Fibroblast of pulmonary artery (primary cell): ENCODE data around the gene SNCAIP.

Source experiments
- DNase-seq: peaks from one replicate; pipeline ENCODE4 v3.0.0-alpha.2; 2010; ENCODE audit warnings: low read depth
- H3K4me3 ChIP-seq: replicated peaks from 2 replicates; pipeline ENCODE4 v1.5.1; 2011; ENCODE audit warnings: low read depth, mild to moderate bottlenecking, control low read depth, low read length, moderate library complexity
- TF ChIP-seq, protein P1 (sequence below): IDR thresholded peaks from 2 replicates; pipeline ENCODE4 v1.5.1; 2011; ENCODE audit warnings: mild to moderate bottlenecking, control low read depth, low read length, inconsistent platforms; ENCODE audit errors: missing control alignments

SNCAIP gene

DNA sequence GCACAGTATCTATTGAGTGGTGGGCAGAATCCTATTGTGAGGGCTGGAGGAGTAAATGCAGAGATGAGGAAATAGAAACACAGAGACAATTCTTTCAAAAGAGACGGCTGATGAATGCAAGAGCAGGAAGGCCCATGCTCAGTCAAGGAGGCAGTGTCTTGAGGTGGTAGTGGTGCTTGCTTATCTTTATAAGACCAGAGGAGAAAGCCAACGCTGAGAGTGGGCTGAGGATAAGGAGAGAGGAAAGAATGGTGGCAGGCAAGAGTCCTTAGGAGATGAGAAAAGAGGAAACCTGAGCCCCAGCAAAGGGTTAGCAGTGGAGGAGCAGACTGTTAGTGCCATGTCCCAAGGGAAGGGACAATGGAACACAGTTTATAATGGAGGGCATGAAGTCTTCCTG is 86.0 kb downstream of the SNCAIP start:
- no peak for DNase-seq
- H3K4me3 ChIP-seq = no peak overlapping the region
- TF ChIP-seq, protein P1, sequence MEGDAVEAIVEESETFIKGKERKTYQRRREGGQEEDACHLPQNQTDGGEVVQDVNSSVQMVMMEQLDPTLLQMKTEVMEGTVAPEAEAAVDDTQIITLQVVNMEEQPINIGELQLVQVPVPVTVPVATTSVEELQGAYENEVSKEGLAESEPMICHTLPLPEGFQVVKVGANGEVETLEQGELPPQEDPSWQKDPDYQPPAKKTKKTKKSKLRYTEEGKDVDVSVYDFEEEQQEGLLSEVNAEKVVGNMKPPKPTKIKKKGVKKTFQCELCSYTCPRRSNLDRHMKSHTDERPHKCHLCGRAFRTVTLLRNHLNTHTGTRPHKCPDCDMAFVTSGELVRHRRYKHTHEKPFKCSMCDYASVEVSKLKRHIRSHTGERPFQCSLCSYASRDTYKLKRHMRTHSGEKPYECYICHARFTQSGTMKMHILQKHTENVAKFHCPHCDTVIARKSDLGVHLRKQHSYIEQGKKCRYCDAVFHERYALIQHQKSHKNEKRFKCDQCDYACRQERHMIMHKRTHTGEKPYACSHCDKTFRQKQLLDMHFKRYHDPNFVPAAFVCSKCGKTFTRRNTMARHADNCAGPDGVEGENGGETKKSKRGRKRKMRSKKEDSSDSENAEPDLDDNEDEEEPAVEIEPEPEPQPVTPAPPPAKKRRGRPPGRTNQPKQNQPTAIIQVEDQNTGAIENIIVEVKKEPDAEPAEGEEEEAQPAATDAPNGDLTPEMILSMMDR = no peak

DNA sequence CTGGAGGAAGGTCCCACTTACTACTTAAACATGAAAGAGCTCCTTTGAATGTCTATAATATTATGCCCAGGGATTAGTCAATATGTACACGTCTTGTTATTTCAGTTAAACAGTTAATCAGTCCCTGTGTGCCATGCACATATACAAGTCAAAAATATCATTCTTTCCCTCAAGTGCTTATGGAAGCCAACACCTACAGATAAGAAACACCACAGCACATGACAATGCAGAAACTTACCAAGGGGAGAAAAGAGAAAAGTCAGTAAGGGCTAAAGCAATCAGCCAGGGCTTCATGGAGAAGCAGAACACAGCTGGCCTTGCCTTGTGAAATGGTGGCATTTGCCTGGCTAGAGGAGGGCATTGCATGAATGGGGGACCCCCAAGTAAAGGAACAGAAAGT is 88.3 kb downstream of the SNCAIP start:
- TF ChIP-seq, protein P1 = no peak
- no peak overlapping the region for H3K4me3 ChIP-seq
- no peak for DNase-seq

DNA sequence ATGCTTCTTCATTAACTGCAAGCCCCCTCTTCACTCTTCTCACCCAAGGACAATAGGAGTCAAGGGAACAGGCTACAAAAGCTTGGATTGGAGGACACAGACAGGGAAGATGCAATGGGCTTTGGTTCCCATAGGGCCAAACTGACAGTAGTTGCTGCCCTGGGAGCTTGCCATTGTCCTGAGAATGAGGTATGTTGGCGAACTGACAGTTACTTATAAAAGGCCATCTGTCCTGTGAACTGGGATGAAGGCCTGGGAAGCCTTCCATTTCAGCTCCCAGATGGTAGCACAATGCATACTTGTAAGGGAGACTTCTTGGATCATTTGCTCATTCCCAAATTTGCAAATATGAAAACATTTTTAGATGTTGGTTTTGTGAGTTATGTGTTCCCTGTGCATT is 88.9 kb downstream of the SNCAIP start:
- no peak for DNase-seq
- TF ChIP-seq, protein P1 = no peak
- no peak overlapping the region for H3K4me3 ChIP-seq

DNA sequence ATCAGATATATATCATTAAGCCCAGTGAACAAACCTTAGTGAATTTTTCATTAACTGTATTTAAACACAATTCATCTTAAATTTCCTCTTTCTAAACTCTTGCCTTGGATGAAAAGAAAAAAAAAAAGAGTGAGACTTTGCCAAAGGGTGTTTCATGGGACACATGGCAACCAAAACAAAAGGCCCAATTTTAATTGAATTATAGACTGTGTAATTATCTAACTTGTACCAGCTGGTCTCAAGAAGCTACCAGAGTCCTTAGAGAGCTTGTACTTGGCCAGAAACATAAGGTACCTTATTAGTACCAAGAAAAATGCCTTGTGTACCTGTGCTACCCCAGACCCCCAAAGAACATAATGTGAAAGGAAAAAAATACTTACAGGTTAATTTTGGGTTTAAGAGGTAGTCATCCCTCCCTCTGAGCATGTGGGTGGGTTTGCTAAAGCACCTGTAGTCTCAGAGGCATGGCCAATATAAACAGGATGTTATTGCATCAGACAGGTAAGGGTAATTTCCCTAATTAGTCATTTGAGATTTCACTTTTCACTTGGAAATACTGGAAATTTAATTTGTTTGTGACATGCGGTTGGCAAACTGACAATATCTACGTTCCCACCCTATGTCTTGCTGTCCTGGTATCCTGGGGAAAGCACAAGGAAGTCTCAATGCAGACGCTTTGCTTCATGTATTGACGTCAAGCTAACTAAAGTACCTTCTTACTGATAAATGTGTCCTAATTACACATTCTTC is 90.1 kb downstream of the SNCAIP start:
- TF ChIP-seq, protein P1 = no peak
- H3K4me3 ChIP-seq = no peak overlapping the region
- no peak for DNase-seq

DNA sequence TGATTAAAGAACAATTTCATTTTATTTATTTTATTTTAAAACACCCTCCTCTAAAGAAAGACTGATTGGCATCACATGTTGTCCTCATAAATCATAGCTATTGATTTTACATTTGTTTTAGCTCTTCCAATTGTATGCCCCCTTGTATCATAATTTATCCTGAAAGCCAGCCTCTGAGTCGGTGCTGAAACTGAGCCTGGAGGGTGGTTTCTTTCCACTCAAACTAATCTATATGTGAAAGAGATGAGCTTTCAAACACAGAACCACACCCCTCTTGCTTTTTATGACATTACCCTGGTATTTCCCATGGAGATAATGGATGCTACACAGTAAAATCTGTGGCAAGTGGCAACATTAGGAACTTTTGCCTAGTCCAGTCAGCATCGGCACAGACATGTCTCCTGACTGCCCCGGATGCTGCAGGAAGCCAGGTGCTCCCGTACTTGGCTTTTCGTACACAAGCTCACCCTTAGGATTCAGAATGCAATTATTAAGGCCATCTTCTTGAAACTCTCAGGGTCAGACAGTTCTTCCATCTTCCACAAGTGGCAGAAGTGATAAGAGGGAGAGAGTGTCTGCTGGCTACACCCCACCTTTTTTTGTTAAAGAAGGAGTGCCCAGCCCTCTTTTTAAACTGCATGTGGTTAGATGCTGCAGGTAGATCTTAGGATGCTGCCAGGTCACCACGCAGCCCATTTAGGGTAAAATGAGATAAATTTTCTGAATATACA is 91.1 kb downstream of the SNCAIP start:
- TF ChIP-seq, protein P1 = no peak
- no peak overlapping the region for H3K4me3 ChIP-seq
- DNase-seq = no peak

DNA sequence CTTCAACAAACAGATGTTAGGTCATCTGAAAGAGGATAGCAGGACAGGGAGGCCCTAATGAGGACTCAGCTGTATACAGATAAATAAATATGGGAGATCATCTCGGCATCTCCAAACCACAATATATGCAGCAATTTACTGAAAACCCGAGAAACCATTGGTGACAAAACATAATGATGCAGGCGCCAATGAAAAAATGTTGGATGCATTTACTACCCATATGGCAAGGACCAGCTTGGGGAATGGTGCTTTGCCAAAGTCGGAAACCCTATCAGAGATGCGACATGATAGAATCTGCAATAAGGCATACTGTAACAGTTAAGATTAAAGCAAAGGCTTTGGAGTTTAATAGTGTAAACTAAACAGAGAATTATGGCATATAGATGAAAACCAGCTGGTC is 92.0 kb downstream of the SNCAIP start:
- H3K4me3 ChIP-seq = no peak overlapping the region
- no peak for DNase-seq
- TF ChIP-seq, protein P1 = no peak
